GM23338 (cell line): ENCODE measurements around the gene DGLUCY. TPM values are rescaled to one million over a fixed set of nuclear protein-coding genes. Genes with fewer than 3 reads are reported as not detected.

Source experiments
- ATAC-seq: fragments of 200-7000 bp; cut with Tn5 transposase; 3 replicates; pipeline ENCODE4 v1.9.1; 2020
- DNase-seq: peaks from one replicate; pipeline ENCODE4 v3.0.0-alpha.2; 2015; ENCODE audit warnings: low spot score
- H2AFZ ChIP-seq: fragments of 200-600 bp; sonication (generic); 2 replicates; pipeline ENCODE4 v1.8.0; 2016; ENCODE audit warnings: antibody characterized with exemption, mild to moderate bottlenecking, moderate library complexity
- H3F3A ChIP-seq: fragments of 200-600 bp; sonication (generic); replicated peaks from 2 replicates; pipeline ENCODE4 v1.8.0; 2017; ENCODE audit warnings: antibody characterized with exemption, mixed run types, low read depth
- H3K27ac ChIP-seq: fragments of 200-600 bp; sonication (generic); 2 replicates; pipeline ENCODE4 v1.6.1; 2016; ENCODE audit warnings: low read depth
- H3K27me3 ChIP-seq: fragments of 200-600 bp; sonication (generic); 2 replicates; pipeline ENCODE4 v1.8.0; 2016; ENCODE audit warnings: mild to moderate bottlenecking, mixed run types, moderate library complexity; ENCODE audit not compliant: insufficient read depth
- H3K36me3 ChIP-seq: fragments of 200-600 bp; sonication (generic); 2 replicates; pipeline ENCODE4 v1.8.0; 2016; ENCODE audit warnings: mild to moderate bottlenecking; ENCODE audit not compliant: insufficient read depth
- H3K4me1 ChIP-seq: fragments of 200-600 bp; sonication (generic); 2 replicates; pipeline ENCODE4 v1.8.0; 2016; ENCODE audit warnings: mild to moderate bottlenecking, moderate library complexity; ENCODE audit not compliant: insufficient read depth
- H3K4me2 ChIP-seq: fragments of 200-600 bp; sonication (generic); 2 replicates; pipeline ENCODE4 v1.7.1; 2017; ENCODE audit warnings: mixed run types
- H3K4me3 ChIP-seq: fragments of 200-600 bp; sonication (generic); 2 replicates; pipeline ENCODE4 v1.6.1; 2016; ENCODE audit warnings: mixed run types
- H3K79me2 ChIP-seq: fragments of 200-600 bp; sonication (generic); replicated peaks from 2 replicates; pipeline ENCODE4 v1.8.0; 2017; ENCODE audit warnings: mild to moderate bottlenecking; ENCODE audit not compliant: insufficient read depth
- H3K9me2 ChIP-seq: fragments of 200-600 bp; sonication (generic); 2 replicates; pipeline ENCODE4 v1.8.0; 2017; ENCODE audit not compliant: insufficient read depth
- H4K20me1 ChIP-seq: fragments of 200-600 bp; sonication (generic); replicated peaks from 2 replicates; pipeline ENCODE4 v1.8.0; 2017; ENCODE audit warnings: mild to moderate bottlenecking; ENCODE audit not compliant: insufficient read depth
- H3K27ac Mint-ChIP-seq: 2 replicates; pipeline ENCODE4 v1.8.0; 2020; ENCODE audit warnings: inconsistent platforms, mild to moderate bottlenecking, moderate library complexity, mixed read lengths
- H3K27me3 Mint-ChIP-seq: 3 replicates; pipeline ENCODE4 v1.8.0; 2022; ENCODE audit warnings: low read depth, mild to moderate bottlenecking, moderate library complexity, mixed read lengths, inconsistent platforms; ENCODE audit not compliant: insufficient read depth, poor library complexity
- H3K36me3 Mint-ChIP-seq: 3 replicates; pipeline ENCODE4 v1.8.0; 2021; ENCODE audit warnings: low read depth, mild to moderate bottlenecking, inconsistent platforms, moderate library complexity, mixed read lengths
- H3K4me1 Mint-ChIP-seq: 3 replicates; pipeline ENCODE4 v1.8.0; 2020; ENCODE audit warnings: mild to moderate bottlenecking, inconsistent platforms, mixed read lengths
- H3K4me3 Mint-ChIP-seq: 3 replicates; pipeline ENCODE4 v1.8.0; 2021; ENCODE audit warnings: moderate library complexity, mild to moderate bottlenecking, inconsistent platforms, mixed read lengths
- H3K9me3 Mint-ChIP-seq: 3 replicates; pipeline ENCODE4 v1.8.0; 2020; ENCODE audit warnings: moderate library complexity, mild to moderate bottlenecking, inconsistent platforms, mixed read lengths
- CTCF ChIP-seq, 2 experiments: fragments of 200-600 bp in 1 of 2; sonication (generic) in 1 of 2; conservative IDR thresholded peaks; 2 replicates each; pipeline versions ENCODE4 v1.5.1 to v1.6.1; 2016 to 2017; ENCODE audit warnings: antibody characterized with exemption in 2 of 2, low read depth in 2 of 2, mild to moderate bottlenecking in 2 of 2, moderate library complexity in 1 of 2
- ETS1 ChIP-seq: IDR thresholded peaks from 2 replicates; pipeline ENCODE4 v1.6.1; 2016; ENCODE audit warnings: antibody characterized with exemption
- JUNB ChIP-seq: IDR thresholded peaks from one replicate; pipeline ENCODE4 v1.6.1; 2016; ENCODE audit warnings: antibody characterized with exemption; ENCODE audit not compliant: unreplicated experiment
- POLR2AphosphoS5 ChIP-seq: IDR thresholded peaks from 2 replicates; pipeline ENCODE4 v1.6.1; 2016; ENCODE audit warnings: antibody characterized with exemption, low read depth
- ZNF462 ChIP-seq: fragments of 250-450 bp; sonication (Bioruptor Pico); IDR thresholded peaks from 2 replicates; pipeline ENCODE4 v1.5.0; 2020; ENCODE audit warnings: mild to moderate bottlenecking, moderate library complexity
- polyA plus RNA-seq: library from polyadenylated mRNA; unstranded; fragments of >200 nt; fragmentation: Nextera tagmentation; extraction: Ambion mirVana; gene quantifications from 2 replicates; pipeline ENCODE4 v1.2.1, GENCODE V29; 2016
- total RNA-seq: library from RNA; depleted of rRNA; stranded (reverse); fragments of >200 nt; shearing (Covaris generic); gene quantifications from 2 replicates; pipeline ENCODE4 v1.2.3, GENCODE V29; 2014

DGLUCY gene
- total and polyA plus RNA-seq, 2 experiments from 2014 or later = 14.6 to 31.6 TPM

- no peaks in the 10 kb centered on the region for H3K4me1 ChIP-seq
- H3F3A ChIP-seq = no peaks in the 10 kb centered on the region
- Mint-ChIP-seq H3K36me3 (peaks cover 10% of the 10 kb centered on the region), H3K4me1 (no peaks in the 10 kb centered on the region; the same call in 2 of the 3 replicates), H3K27ac (no peak overlapping the region), H3K9me3 (no peaks in the 10 kb centered on the region), H3K4me3 (no peak overlapping the region), H3K27me3 (peaks cover 3% of the 10 kb centered on the region)
- TF ChIP-seq CTCF (conservative IDR thresholded peaks at IDR 0.05; ENCODE audit: low read depth in 2 of 2) (peak; percentile 84 to 96), ETS1 (no peak), ZNF462 (CRISPR knock-in tag) (no peak), JUNB (no peak), POLR2AphosphoS5 (no peak)
- peak; percentile 90 for DNase-seq
- no peaks in the 10 kb centered on the region for H4K20me1 ChIP-seq
- H3K79me2 ChIP-seq = no peaks in the 10 kb centered on the region
- H3K36me3 ChIP-seq = no peaks in the 10 kb centered on the region
- H3K27ac ChIP-seq = no peak overlapping the region
- H3K4me3 ChIP-seq = no peak overlapping the region
- no peak overlapping the region for H3K4me2 ChIP-seq
- no peaks in the 10 kb centered on the region for H3K9me2 ChIP-seq
- peak; percentile 98 for ATAC-seq
- no peak overlapping the region for H2AFZ ChIP-seq
- no peaks in the 10 kb centered on the region for H3K27me3 ChIP-seq
Measured at GRCh38 chr14:91173221-91173670, 59.4 kb downstream of the DGLUCY start.
